GM18498 (cell line): ENCODE measurements around the gene CLTB.
"Not testable (repeated sequence)": the region's sequence is repeated elsewhere in the genome, so short reads cannot be mapped to it uniquely, and the experiment has no call there.

Source experiments
- ATAC-seq: cut with Tn5 transposase; IDR thresholded peaks from one replicate; pipeline ENCODE4 v1.9.1; 2021; ENCODE audit warnings: mild to moderate bottlenecking, moderate library complexity; ENCODE audit not compliant: unreplicated experiment

CLTB gene, protein sequence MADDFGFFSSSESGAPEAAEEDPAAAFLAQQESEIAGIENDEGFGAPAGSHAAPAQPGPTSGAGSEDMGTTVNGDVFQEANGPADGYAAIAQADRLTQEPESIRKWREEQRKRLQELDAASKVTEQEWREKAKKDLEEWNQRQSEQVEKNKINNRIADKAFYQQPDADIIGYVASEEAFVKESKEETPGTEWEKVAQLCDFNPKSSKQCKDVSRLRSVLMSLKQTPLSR

DNA sequence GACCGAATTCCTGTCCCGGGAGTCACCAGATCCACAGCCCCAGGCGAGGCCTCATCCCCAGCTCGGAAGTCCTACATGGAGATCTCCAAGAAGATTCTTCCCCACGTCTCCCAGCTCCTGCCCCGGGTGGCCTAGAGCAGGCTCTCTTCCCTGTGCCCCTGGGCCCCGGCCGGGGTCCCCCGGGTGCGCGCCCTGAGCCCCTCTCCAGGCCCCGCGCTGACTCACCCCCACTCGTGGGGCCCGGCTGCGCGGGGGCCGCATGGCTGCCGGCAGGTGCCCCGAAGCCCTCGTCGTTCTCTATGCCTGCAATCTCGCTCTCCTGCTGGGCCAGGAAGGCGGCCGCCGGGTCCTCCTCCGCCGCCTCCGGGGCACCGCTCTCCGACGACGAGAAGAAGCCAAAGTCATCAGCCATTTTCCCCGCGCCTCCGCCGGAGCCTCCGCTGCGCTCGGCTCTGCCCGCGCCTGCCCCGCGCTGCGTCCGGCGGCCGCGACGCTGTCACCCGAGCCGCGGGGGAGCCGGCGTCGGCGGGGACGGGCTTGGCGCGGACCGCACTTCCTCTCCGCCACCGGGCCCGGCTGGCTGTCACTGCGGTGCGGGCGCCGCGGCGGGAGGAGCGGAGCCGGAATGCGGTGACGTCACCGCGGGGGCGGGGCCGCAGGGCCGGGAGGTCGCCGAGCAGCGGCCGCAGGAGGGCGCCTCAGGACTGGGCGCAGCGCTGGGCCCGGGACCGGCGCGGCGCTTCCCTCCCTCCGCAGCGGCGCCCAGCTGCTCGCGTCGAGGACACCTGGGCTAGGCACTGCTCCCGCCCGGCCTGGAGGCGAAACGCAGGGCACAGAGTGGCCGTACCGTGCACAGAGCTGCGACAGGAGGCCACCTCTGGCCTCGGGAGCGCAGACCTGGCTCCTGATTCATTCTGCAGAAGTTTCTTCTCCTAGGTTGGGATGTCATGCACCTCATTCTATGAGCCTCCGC is at the start of gene CLTB:
Gene CLTB, minus strand, starts transcription at position 588 of the 973 bp plus-strand sequence. Its CDS starts 176 bp downstream, at position 412.
- ATAC-seq, result peak; percentile 95

DNA sequence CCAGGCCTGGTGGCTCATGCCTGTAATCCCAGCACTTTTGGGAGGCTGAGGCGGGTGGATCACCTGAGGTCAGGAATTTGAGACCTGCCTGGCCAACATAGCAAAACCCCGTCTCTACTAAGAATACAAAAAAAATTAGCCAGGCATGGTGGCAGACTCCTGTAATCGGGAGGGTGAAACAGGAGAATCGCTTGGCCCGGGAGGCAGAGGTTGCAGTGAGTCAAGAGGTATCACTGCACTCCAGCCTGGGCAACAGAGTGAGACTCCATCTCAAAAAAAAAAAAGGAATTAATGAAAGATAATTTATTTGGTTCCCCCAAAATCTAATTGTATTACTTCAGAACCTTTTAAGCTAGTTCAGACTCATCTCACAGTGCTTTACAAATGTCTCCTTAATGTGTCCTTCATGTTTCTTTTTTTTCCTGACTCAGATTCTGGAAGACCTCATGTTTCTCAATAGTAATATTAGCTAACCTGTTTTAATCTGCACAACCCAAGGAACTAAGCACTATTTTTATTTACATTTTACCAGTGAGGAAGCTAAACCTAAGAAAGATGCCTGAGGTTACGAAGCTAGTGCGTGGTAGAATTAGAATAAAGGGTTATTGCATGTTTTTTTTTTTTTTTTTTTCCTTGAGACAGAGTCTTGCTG is 46.9 kb upstream of the CLTB start:
- no peak for ATAC-seq

DNA sequence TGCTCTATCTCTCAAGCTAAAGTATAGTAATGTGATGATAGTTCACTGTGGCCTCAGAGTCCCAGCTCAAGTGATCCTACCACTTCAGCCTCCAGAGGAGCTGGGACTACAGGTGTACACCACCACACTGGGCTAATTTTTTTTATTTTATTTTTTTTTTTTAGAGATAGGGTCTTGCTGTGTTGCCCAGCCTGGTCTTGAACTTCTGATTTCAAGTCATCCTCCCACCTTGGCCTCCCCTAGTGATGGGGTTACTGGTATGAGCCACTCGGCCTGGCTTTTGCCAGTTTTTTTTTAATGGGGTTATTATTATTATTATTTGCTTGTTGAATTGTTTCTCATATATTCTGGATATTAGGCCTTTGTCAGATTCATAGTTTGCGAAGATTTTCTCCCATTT is 45.0 kb upstream of the CLTB start:
- no peak for ATAC-seq

GRCh38 chr5:176458904-176459561 is 42.7 kb upstream of the CLTB start:
- ATAC-seq, result no peak

GRCh38 chr5:176454724-176455394 is 38.5 kb upstream of the CLTB start:
- ATAC-seq, result no peak

DNA sequence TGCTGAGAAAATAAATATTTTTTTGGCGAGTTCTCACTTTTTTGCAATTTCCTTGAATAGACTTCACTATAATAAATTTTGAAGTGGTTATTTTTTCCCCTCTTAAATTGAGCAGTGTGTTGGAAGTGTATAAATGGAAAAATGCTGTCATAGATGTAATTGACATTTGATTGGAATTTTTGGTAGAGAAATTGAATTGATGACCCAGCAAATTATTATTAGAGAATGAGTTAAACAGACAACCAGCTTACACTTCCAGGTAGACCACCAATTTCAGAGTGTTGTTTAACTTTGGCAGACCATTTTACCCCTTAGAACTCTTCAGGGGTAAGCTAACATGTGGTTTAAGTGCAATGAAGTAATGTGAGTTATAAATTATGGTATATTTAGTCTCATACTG is 33.7 kb upstream of the CLTB start:
- no peak for ATAC-seq

DNA sequence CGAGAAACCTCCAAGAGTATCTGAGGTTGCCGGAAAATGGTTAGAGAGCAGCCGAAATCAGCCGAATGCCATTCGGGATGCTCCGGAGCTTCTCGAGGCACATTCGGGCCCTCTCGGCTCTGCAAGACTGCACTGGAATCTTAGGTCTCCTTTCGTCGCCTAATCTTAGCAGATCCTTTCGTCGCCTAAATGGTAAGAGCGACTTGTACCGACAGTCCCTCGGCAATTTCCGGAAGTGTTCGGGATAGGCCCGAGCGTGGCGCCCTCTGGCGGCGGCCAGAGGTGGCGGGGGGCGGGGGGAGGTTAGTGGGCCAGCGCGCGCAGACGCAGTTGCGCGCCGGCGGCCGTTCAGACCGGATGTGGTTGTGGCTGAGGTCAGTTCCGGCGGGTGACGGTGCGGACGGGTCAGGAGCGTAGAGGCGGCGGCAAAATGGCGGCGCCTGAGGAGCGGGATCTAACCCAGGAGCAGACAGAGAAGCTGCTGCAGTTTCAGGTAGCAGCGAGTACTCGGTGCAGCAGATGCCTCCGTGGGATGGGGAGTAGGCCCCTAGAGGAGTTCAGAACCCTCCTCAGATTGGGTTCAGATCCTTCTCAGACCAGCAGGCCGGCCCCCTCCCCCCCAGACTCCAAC is 31.8 kb upstream of the CLTB start, which contains the start of gene FAF2:
Gene FAF2, plus strand, starts transcription at position 408 of the 631 bp plus-strand sequence. Its CDS starts 23 bp downstream, at position 431.
- peak; percentile 95 for ATAC-seq

- ATAC-seq, result peak; percentile 33
Measured at GRCh38 chr5:176447591-176447977, 31.2 kb upstream of the CLTB start.

GRCh38 chr5:176446884-176447590 is 30.7 kb upstream of the CLTB start:
- no peak for ATAC-seq

DNA sequence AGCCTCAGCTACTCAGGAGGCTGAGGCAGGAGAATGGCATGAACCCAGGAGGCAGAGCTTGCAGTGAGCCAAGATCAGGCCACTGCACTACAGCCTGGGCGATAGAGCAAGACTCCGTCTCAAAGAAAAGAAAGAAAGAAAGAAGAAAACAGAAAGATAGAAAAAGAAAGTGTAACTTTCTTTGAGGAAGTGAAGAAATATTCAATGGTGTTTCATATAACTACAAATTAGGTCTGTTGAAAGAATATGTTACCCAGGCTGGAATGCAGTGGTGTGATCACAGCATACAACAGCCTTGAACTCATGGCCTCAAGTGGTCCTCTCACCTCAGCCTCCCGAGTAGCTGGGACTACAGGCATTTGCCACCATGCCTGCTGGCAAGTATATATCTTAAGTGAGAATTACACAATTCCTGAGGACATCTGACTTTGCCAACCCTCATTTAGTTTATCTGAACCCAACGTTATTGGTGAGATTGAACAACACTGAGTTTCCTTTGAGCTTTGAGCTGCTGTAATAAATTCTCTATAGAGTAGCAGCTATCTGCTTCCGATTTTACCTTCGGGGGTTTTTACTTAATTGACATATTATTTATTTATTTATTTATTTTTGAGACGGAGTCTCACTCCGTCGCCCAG is 29.8 kb upstream of the CLTB start:
- ATAC-seq, result no peak

GRCh38 chr5:176444742-176445141 is 28.4 kb upstream of the CLTB start:
- no peak for ATAC-seq

- not testable (repeated sequence) for ATAC-seq
Measured at GRCh38 chr5:176442911-176443310, 26.6 kb upstream of the CLTB start.

DNA sequence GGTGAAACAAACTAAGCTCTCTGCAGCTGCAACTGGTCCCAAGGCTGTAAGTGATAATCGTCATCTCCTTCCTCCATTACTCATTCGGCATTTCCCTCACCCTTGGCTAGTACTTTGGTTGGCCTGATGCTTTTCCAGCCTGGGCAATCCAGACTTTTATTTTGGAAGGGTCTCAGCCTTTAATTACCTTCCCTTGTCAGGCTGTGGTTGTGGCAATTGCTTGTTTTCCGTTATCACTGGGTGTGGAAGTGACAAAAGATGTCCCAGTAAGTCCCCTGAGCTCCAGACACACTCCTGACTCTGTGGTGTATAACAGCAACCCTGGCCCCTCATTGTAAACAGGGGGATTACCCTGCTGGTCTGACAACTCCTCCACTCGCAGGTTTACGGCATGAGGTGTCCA is 25.6 kb upstream of the CLTB start:
- no peak for ATAC-seq

GRCh38 chr5:176440927-176441706 is 24.8 kb upstream of the CLTB start:
- ATAC-seq, result no peak

GRCh38 chr5:176438959-176439757 is 22.8 kb upstream of the CLTB start:
- ATAC-seq, result no peak

GRCh38 chr5:176436656-176437055 is 20.3 kb upstream of the CLTB start:
- ATAC-seq, result no peak

DNA sequence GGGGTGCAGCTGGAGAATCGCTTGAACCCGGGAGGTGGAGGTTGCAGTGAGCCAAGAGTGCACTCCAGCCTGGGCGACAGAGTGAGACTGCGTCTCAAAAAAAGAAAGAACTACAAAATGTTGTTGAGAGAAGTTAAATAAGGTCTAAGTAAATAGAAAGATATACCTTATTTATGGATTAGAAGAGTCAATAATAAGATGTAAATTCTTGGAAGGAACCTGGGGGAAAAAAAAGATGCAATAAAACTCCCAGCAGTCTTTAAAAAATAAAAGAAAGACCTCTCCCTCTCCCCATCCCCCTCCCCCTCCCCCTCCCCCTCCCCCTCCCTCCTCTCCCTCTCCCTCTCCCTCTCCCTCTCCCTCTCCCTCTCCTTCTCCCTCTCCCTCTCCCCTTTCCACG is 16.4 kb upstream of the CLTB start:
- no peak for ATAC-seq
